Keratinocyte (primary cell): ENCODE results near the gene CLSTN2. TPM values are rescaled to one million over a fixed set of nuclear protein-coding genes. Genes with fewer than 3 reads are reported as not detected.

Experiments
- DNase-seq: peaks from one replicate; pipeline ENCODE4 v3.0.0-alpha.2; 2011; ENCODE audit warnings: low read depth, missing footprints, low spot score
- FAIRE-seq: peaks from 2 replicates; lab custom pipeline; 2011; peaks lifted over from hg19 to GRCh38; lab: Jason Lieb, UNC
- H2AFZ ChIP-seq: 2 replicates; pipeline ENCODE4 v1.6.0; 2012; ENCODE audit warnings: low read length, control low read depth, inconsistent platforms; ENCODE audit not compliant: control insufficient read depth
- H3K27ac ChIP-seq: 2 replicates; pipeline ENCODE4 v1.5.1; 2011; ENCODE audit warnings: low read length; ENCODE audit not compliant: control insufficient read depth, insufficient read depth
- H3K27me3 ChIP-seq: 3 replicates; pipeline ENCODE4 v1.6.0; 2011; ENCODE audit warnings: low read length; ENCODE audit not compliant: control insufficient read depth, insufficient read depth; ENCODE audit errors: extremely low read depth
- H3K36me3 ChIP-seq, 2 experiments: 2 replicates in 1 of 2; 3 replicates in 1 of 2; pipeline ENCODE4 v1.5.1; 2011; ENCODE audit warnings: low read length in 2 of 2, mild to moderate bottlenecking in 1 of 2; ENCODE audit not compliant: control insufficient read depth in 2 of 2, insufficient read depth in 2 of 2; ENCODE audit errors: extremely low read depth in 1 of 2
- H3K4me1 ChIP-seq: 3 replicates; pipeline ENCODE4 v1.5.1; 2011; ENCODE audit warnings: low read length; ENCODE audit not compliant: control insufficient read depth, insufficient read depth; ENCODE audit errors: extremely low read depth
- H3K4me2 ChIP-seq: 3 replicates; pipeline ENCODE4 v1.6.0; 2011; ENCODE audit warnings: low read depth, low read length; ENCODE audit not compliant: control insufficient read depth, insufficient read depth; ENCODE audit errors: extremely low read depth
- H3K4me3 ChIP-seq, 3 experiments: fragments of 200-600 bp in 1 of 3; sonication (generic) in 1 of 3; 2 replicates in 2 of 3; 3 replicates in 1 of 3; pipeline ENCODE4 v1.5.1; 2011 to 2016; ENCODE audit warnings: low read length in 3 of 3, mild to moderate bottlenecking in 3 of 3, control low read depth in 2 of 3, inconsistent platforms in 1 of 3, low read depth in 1 of 3, mixed read lengths in 1 of 3, mixed run types in 1 of 3, moderate library complexity in 1 of 3; ENCODE audit not compliant: control insufficient read depth in 2 of 3, insufficient read depth in 2 of 3; ENCODE audit errors: extremely low read depth in 1 of 3
- H3K79me2 ChIP-seq: 2 replicates; pipeline ENCODE4 v1.6.0; 2012; ENCODE audit warnings: low read length; ENCODE audit not compliant: control insufficient read depth, insufficient read depth
- H3K9ac ChIP-seq: 3 replicates; pipeline ENCODE4 v1.6.0; 2011; ENCODE audit warnings: low read length; ENCODE audit not compliant: control insufficient read depth, insufficient read depth; ENCODE audit errors: extremely low read depth
- H3K9me1 ChIP-seq: 3 replicates; pipeline ENCODE4 v1.6.0; 2011; ENCODE audit warnings: low read length; ENCODE audit not compliant: control insufficient read depth, insufficient read depth; ENCODE audit errors: extremely low read depth
- H3K9me3 ChIP-seq: 2 replicates; pipeline ENCODE4 v1.5.1; 2012; ENCODE audit warnings: low read depth, low read length; ENCODE audit not compliant: control insufficient read depth
- H4K20me1 ChIP-seq: 3 replicates; pipeline ENCODE4 v1.6.0; 2011; ENCODE audit warnings: low read length; ENCODE audit not compliant: control insufficient read depth, insufficient read depth; ENCODE audit errors: extremely low read depth
- CTCF ChIP-seq, 3 experiments: IDR thresholded peaks in 1 of 3; conservative IDR thresholded peaks in 1 of 3; optimal IDR thresholded peaks in 1 of 3; 2 replicates in 2 of 3; 3 replicates in 1 of 3; pipeline versions ENCODE3 to v1.5.1; 2011; ENCODE audit warnings: low read length in 3 of 3, mild to moderate bottlenecking in 3 of 3, moderate library complexity in 2 of 3, control low read depth in 1 of 3, inconsistent platforms in 1 of 3; ENCODE audit not compliant: insufficient read depth in 2 of 3; ENCODE audit errors: extremely low read depth in 1 of 3
- EZH2 ChIP-seq: IDR thresholded peaks from one replicate; pipeline ENCODE4 v1.6.1; 2012; ENCODE audit warnings: inconsistent platforms, mild to moderate bottlenecking, low read length, moderate library complexity
- dilution Hi-C: fragments of 300-500 bp; cut with MboI; formaldehyde crosslinking; loops from one replicate; pipeline ENCODE4 v1.7.0; 2020; ENCODE audit warnings: low sequenced_read_pairs; ENCODE audit not compliant: extremely low pct_ligation_motif_present
- polyA plus RNA-seq, 5 experiments: library from polyadenylated mRNA; depleted of rRNA in 3 of 5; stranded (reverse) in 3 of 5; stranded (forward) in 1 of 5; unstranded in 1 of 5; fragments of >200 nt; gene quantifications; 1 replicate in 1 of 5; 2 replicates in 3 of 5; 3 replicates in 1 of 5; pipeline versions ENCODE4 v1.2.1 to v1.2.3, GENCODE V29; 2011 to 2012; ENCODE audit warnings: missing spikeins in 2 of 5, low read depth in 1 of 5, low replicate concordance in 1 of 5

The CLSTN2 gene
- polyA plus RNA-seq, 1 donor (not counting 4 experiments of a cell fraction or from before 2014, with no cell fraction given) = 0.09 TPM

DNA sequence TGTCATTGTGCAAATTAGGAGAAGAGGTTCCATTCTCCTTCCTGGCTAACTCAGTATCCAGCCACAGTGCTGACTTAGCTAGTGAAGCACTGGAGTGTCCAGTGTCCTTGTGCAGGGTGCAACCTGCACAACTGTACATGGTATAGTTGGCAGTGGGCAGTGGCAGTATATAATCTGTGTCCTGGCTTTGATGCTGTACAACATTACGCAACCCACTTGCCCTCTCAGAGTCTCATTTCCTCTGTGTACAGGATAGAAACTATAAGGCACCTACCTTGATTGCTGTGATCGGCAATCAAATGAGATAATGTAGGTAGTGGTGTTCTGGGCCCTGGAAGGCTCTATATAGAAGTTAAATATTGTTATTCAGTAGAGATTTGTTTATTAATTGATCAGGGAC, 333.6 kb downstream of the CLSTN2 start:
- Histone ChIP-seq H3K9me1 (no peaks in the 10 kb centered on the region), H3K36me3 (no peaks in the 10 kb centered on the region), H3K4me1 (peaks cover 8% of the 10 kb centered on the region), H3K9ac (no peak overlapping the region), H2AFZ (no peak overlapping the region), H3K9me3 (no peaks in the 10 kb centered on the region), H3K4me2 (no peak overlapping the region), H3K27me3 (peaks cover 8% of the 10 kb centered on the region), H4K20me1 (no peaks in the 10 kb centered on the region), H3K79me2 (no peaks in the 10 kb centered on the region), H3K27ac (no peak overlapping the region), H3K4me3 (no peak overlapping the region)
- DNase-seq = no peak
- no peak for TF ChIP-seq EZH2
- no peak for TF ChIP-seq CTCF (optimal IDR thresholded peaks at IDR 0.05 in 1 of 3, IDR thresholded peaks at IDR 0.05 in 1 of 3, conservative IDR thresholded peaks at IDR 0.05 in 1 of 3; ENCODE audit: extremely low read depth in 1 of 3, insufficient read depth in 2 of 3, low read length in 3 of 3)
- dilution Hi-C loops = no loop called here
- no peak for FAIRE-seq

- Histone ChIP-seq H4K20me1 (no peaks in the 10 kb centered on the region), H2AFZ (no peak overlapping the region), H3K9ac (no peak overlapping the region), H3K4me3 (no peak overlapping the region), H3K27me3 (peaks cover 8% of the 10 kb centered on the region), H3K9me1 (no peaks in the 10 kb centered on the region), H3K79me2 (no peaks in the 10 kb centered on the region), H3K27ac (no peak overlapping the region), H3K4me1 (peaks cover 13% of the 10 kb centered on the region), H3K9me3 (no peaks in the 10 kb centered on the region), H3K36me3 (no peaks in the 10 kb centered on the region), H3K4me2 (peak overlapping the region; percentile 12)
- dilution Hi-C loops = no loop called here
- FAIRE-seq (peak; percentile 99), DNase-seq (no peak)
- TF ChIP-seq CTCF (optimal IDR thresholded peaks at IDR 0.05 in 1 of 3, IDR thresholded peaks at IDR 0.05 in 1 of 3, conservative IDR thresholded peaks at IDR 0.05 in 1 of 3; ENCODE audit: extremely low read depth in 1 of 3, insufficient read depth in 2 of 3, low read length in 3 of 3) = no peak
- TF ChIP-seq EZH2 = no peak
Measured at GRCh38 chr3:140270329-140270728, 335.3 kb downstream of the CLSTN2 start.
